ENCODE measurements around the gene SEMA4A.

GRCh38 chr1:156129687-156130577 is 23.5 kb upstream of the SEMA4A start:
- TF ChIP-seq POLR2A (IDR thresholded peaks at IDR 0.05; ENCODE audit: low read length) = no peak
- no peak for TF ChIP-seq GATA1 (IDR thresholded peaks at IDR 0.05; ENCODE audit: low read depth, low read length)

Data from erythroblast (primary cell).